ENCODE results near the gene TMEM182. TPM values are rescaled to one million over a fixed set of nuclear protein-coding genes. Genes with fewer than 3 reads are reported as not detected.

Gene TMEM182
- total RNA-seq, 2 experiments from 2014 or later, result 2.0 to 2.7 TPM

GRCh38 chr2:102765061-102765460, 3.2 kb downstream of the TMEM182 start:
- peaks cover 51% of the 10 kb centered on the region for H3K36me3 Mint-ChIP-seq (ENCODE audit: low read depth)
- Histone ChIP-seq H3K4me3 (ENCODE audit: low read length) (no peak overlapping the region), H3K9me3 (ENCODE audit: control insufficient read depth in 1 of 2, insufficient read depth in 1 of 2, low read length in 2 of 2) (no peaks in the 10 kb centered on the region), H3K36me3 (ENCODE audit: insufficient read depth, low read length) (no peaks in the 10 kb centered on the region), H3K27me3 (ENCODE audit: control insufficient read depth in 1 of 2, insufficient read depth in 2 of 2, low read length in 2 of 2) (no peaks in the 10 kb centered on the region), H3K27ac (ENCODE audit: low read depth in 1 of 2, low read length in 2 of 2) (no peak overlapping the region), H3K4me1 (ENCODE audit: insufficient read depth, low read length) (no peaks in the 10 kb centered on the region)
- ChIA-PET CTCF (interaction anchor here (0.7 kb wide), 1 partner anchor 11 kb away, joined by 3 read pairs; no protein-coding TSS in a partner anchor), POLR2A (no interaction called here)
- DNase-seq (no peak), ATAC-seq (ENCODE audit: poor library complexity) (no peak)
- H3K9me3 Mint-ChIP-seq, result no peaks in the 10 kb centered on the region
- H3K27ac Mint-ChIP-seq, result no peak overlapping the region
- no peak for TF ChIP-seq CTCF (IDR thresholded peaks at IDR 0.05)
- no peaks in the 10 kb centered on the region for H3K4me1 Mint-ChIP-seq (ENCODE audit: low read depth)
- no peak overlapping the region for H3K4me3 Mint-ChIP-seq
- intact Hi-C loops (cut with DNase I, micrococcal nuclease), result no loop called here
- no peaks in the 10 kb centered on the region for H3K27me3 Mint-ChIP-seq

GRCh38 chr2:102768253-102768652, 6.4 kb downstream of the TMEM182 start:
- POLR2A ChIA-PET, result no interaction called here
- Mint-ChIP-seq H3K9me3 (no peaks in the 10 kb centered on the region), H3K27ac (no peak overlapping the region), H3K4me1 (ENCODE audit: low read depth) (no peaks in the 10 kb centered on the region), H3K36me3 (ENCODE audit: low read depth) (peaks cover 52% of the 10 kb centered on the region), H3K4me3 (no peak overlapping the region), H3K27me3 (no peaks in the 10 kb centered on the region)
- Histone ChIP-seq H3K36me3 (ENCODE audit: insufficient read depth, low read length) (no peaks in the 10 kb centered on the region), H3K27ac (ENCODE audit: low read depth in 1 of 2, low read length in 2 of 2) (no peak overlapping the region), H3K4me1 (ENCODE audit: insufficient read depth, low read length) (no peaks in the 10 kb centered on the region), H3K27me3 (ENCODE audit: control insufficient read depth in 1 of 2, insufficient read depth in 2 of 2, low read length in 2 of 2) (no peaks in the 10 kb centered on the region), H3K9me3 (ENCODE audit: control insufficient read depth in 1 of 2, insufficient read depth in 1 of 2, low read length in 2 of 2) (no peaks in the 10 kb centered on the region), H3K4me3 (ENCODE audit: low read length) (no peak overlapping the region)
- CTCF ChIA-PET, result interaction anchor here (1.5 kb wide), 1 partner anchor 14 kb away, joined by 4 read pairs; no protein-coding TSS in a partner anchor
- intact Hi-C loops (cut with DNase I, micrococcal nuclease), result no loop called here
- DNase-seq (no peak), ATAC-seq (ENCODE audit: poor library complexity) (no peak)
- TF ChIP-seq CTCF (IDR thresholded peaks at IDR 0.05), result no peak

GRCh38 chr2:102768892-102769291, 7.1 kb downstream of the TMEM182 start:
- Mint-ChIP-seq H3K36me3 (ENCODE audit: low read depth) (peaks cover 51% of the 10 kb centered on the region), H3K9me3 (no peaks in the 10 kb centered on the region), H3K27me3 (no peaks in the 10 kb centered on the region), H3K27ac (no peak overlapping the region), H3K4me1 (ENCODE audit: low read depth) (no peaks in the 10 kb centered on the region), H3K4me3 (no peak overlapping the region)
- TF ChIP-seq CTCF (IDR thresholded peaks at IDR 0.05), result no peak
- Histone ChIP-seq H3K4me3 (ENCODE audit: low read length) (no peak overlapping the region), H3K4me1 (ENCODE audit: insufficient read depth, low read length) (no peaks in the 10 kb centered on the region), H3K27ac (ENCODE audit: low read depth in 1 of 2, low read length in 2 of 2) (no peak overlapping the region), H3K36me3 (ENCODE audit: insufficient read depth, low read length) (no peaks in the 10 kb centered on the region), H3K27me3 (ENCODE audit: control insufficient read depth in 1 of 2, insufficient read depth in 2 of 2, low read length in 2 of 2) (no peaks in the 10 kb centered on the region), H3K9me3 (ENCODE audit: control insufficient read depth in 1 of 2, insufficient read depth in 1 of 2, low read length in 2 of 2) (no peaks in the 10 kb centered on the region)
- CTCF ChIA-PET, result no interaction called here
- DNase-seq, result no peak
- no peak for ATAC-seq (ENCODE audit: poor library complexity)
- intact Hi-C loops (cut with DNase I, micrococcal nuclease), result no loop called here
- POLR2A ChIA-PET, result no interaction called here

Measured in CD4-positive, alpha-beta T cell (primary cell).